ENCODE results near the gene DCTN4. TPM values are rescaled to one million over a fixed set of nuclear protein-coding genes. Genes with fewer than 3 reads are reported as not detected.

DCTN4 gene
- total RNA-seq, 3 donors from 2014 or later = 68.5 to 99.5 (median 83.4) TPM

- Histone ChIP-seq H3K27ac (no peak overlapping the region), H3K4me3 (no peak overlapping the region), H3K36me3 (no peaks in the 10 kb centered on the region), H3K4me1 (no peaks in the 10 kb centered on the region), H3K27me3 (no peaks in the 10 kb centered on the region), H3K9me3 (peaks cover 0 to 9% of the 10 kb centered on the region in 2 donors)
- no peak for DNase-seq (ENCODE audit: low spot score in 2 of 2)
- intact Hi-C loops (cut with DNase I; ENCODE audit: low total_unique reads) = no loop called here
- no peak for TF ChIP-seq POLR2A (IDR thresholded peaks at IDR 0.05)
- no peak for TF ChIP-seq CTCF (IDR thresholded peaks at IDR 0.05)
- no peak for TF ChIP-seq POLR2AphosphoS5 (IDR thresholded peaks at IDR 0.05)
Observed at GRCh38 chr5:150740992-150741391, 17.8 kb downstream of the DCTN4 start.

- Histone ChIP-seq H3K27ac (no peak overlapping the region), H3K4me1 (no peaks in the 10 kb centered on the region), H3K36me3 (no peaks in the 10 kb centered on the region), H3K9me3 (peaks cover 0 to 10% of the 10 kb centered on the region in 2 donors), H3K27me3 (no peaks in the 10 kb centered on the region), H3K4me3 (no peak overlapping the region)
- TF ChIP-seq POLR2A (IDR thresholded peaks at IDR 0.05) (no peak), POLR2AphosphoS5 (IDR thresholded peaks at IDR 0.05) (no peak), CTCF (IDR thresholded peaks at IDR 0.05) (no peak)
- intact Hi-C loops (cut with DNase I; ENCODE audit: low total_unique reads) = no loop called here
- no peak for DNase-seq (ENCODE audit: low spot score in 2 of 2)
Observed at GRCh38 chr5:150738862-150739261, 20.0 kb downstream of the DCTN4 start.

GRCh38 chr5:150734579-150735384 lies 24.0 kb downstream of the DCTN4 start:
- Histone ChIP-seq H3K27ac (no peak overlapping the region), H3K36me3 (peaks cover 9% of the 10 kb centered on the region), H3K4me3 (no peak overlapping the region), H3K9me3 (peaks cover 0 to 10% of the 10 kb centered on the region in 2 donors), H3K27me3 (no peaks in the 10 kb centered on the region), H3K4me1 (no peaks in the 10 kb centered on the region)
- TF ChIP-seq POLR2AphosphoS5 (IDR thresholded peaks at IDR 0.05) (no peak), CTCF (IDR thresholded peaks at IDR 0.05) (no peak), POLR2A (IDR thresholded peaks at IDR 0.05) (no peak)
- no peak for DNase-seq (ENCODE audit: low spot score in 2 of 2)
- intact Hi-C loops (cut with DNase I; ENCODE audit: low total_unique reads) = no loop called here

- intact Hi-C loops (cut with DNase I; ENCODE audit: low total_unique reads) = no loop called here
- Histone ChIP-seq H3K27ac (no peak overlapping the region), H3K4me1 (no peaks in the 10 kb centered on the region), H3K9me3 (peaks cover 0 to 8% of the 10 kb centered on the region in 2 donors), H3K27me3 (no peaks in the 10 kb centered on the region), H3K4me3 (no peak overlapping the region), H3K36me3 (peaks cover 19% of the 10 kb centered on the region)
- TF ChIP-seq POLR2A (IDR thresholded peaks at IDR 0.05) = no peak
- TF ChIP-seq POLR2AphosphoS5 (IDR thresholded peaks at IDR 0.05) = no peak
- TF ChIP-seq CTCF (IDR thresholded peaks at IDR 0.05) = no peak
- DNase-seq (ENCODE audit: low spot score in 2 of 2) = no peak
Observed at GRCh38 chr5:150731669-150732242, 27.1 kb downstream of the DCTN4 start.

- no peaks in the 10 kb centered on the region for H3K4me1 ChIP-seq
- no peaks in the 10 kb centered on the region for H3K27me3 ChIP-seq
- H3K27ac ChIP-seq = no peak overlapping the region
- DNase-seq (ENCODE audit: low spot score in 2 of 2) = no peak
- H3K9me3 ChIP-seq = no peaks in the 10 kb centered on the region
- TF ChIP-seq POLR2A (IDR thresholded peaks at IDR 0.05) = no peak
- TF ChIP-seq POLR2AphosphoS5 (IDR thresholded peaks at IDR 0.05) = no peak
- no peak for TF ChIP-seq CTCF (IDR thresholded peaks at IDR 0.05)
- intact Hi-C loops (cut with DNase I; ENCODE audit: low total_unique reads) = no loop called here
- no peak overlapping the region for H3K4me3 ChIP-seq
- peaks cover 19% of the 10 kb centered on the region for H3K36me3 ChIP-seq
Observed at GRCh38 chr5:150729859-150730258, 29.0 kb downstream of the DCTN4 start.

All from breast epithelium (tissue), 4 donors.